Activated CD8-positive, alpha-beta memory T cell treated with anti-CD3 and anti-CD28 coated beads, Interleukin-2, amount 50 U/mL, for 1 hour (primary cell): ENCODE results near the gene LRRTM4.
"Not testable (repeated sequence)": the region's sequence is repeated elsewhere in the genome, so short reads cannot be mapped to it uniquely, and the experiment has no call there.

ENCODE experiments used
- DNase-seq: peaks from one replicate; pipeline ENCODE4 v3.0.0-alpha.2; 2020; ENCODE audit errors: extremely low read depth

Gene LRRTM4

GRCh38 chr2:76866464-76866863 is 655.7 kb downstream of the LRRTM4 start:
- no peak for DNase-seq

- DNase-seq: no peak
These were observed 659.3 kb downstream of the LRRTM4 start for GRCh38 chr2:76862901-76863300.

DNA sequence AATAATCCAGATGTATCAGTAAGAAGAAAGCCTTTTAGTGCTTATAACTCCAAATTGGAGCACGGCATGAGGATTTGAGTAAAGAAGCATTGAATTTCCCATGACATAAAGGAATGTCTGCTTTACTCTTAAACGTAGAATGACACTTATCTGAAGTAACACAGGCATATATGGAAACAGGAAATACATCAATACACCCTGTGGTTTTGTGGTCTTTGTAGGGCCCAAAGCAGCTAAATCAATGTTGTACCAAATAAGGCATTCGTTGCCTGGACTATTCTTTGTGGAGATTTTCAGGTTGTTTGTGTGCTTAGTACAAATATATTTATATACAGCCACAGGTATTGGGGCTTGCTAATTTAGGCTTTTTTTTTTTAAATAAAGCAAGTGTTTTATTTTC is 660.5 kb downstream of the LRRTM4 start:
- no peak for DNase-seq

DNA sequence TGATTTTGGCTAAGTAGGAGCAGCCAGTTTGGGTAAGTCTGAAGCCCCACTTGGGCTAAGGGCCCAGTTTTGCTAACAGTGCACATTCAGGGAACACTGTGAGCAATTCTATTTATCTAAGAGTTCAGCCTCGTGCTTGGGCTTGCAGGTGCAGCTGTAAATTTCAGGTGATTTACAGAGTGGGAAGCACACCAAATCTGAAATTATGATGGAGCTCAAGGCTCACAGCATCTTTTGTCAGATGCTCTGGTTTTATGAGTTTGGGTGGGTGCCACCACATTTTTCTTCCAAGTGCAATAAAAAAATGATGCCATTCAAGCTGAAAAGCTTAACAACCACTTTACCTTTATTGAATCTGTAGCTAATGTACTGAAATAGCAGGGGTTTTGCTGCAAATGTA is 671.2 kb downstream of the LRRTM4 start:
- DNase-seq: no peak

DNA sequence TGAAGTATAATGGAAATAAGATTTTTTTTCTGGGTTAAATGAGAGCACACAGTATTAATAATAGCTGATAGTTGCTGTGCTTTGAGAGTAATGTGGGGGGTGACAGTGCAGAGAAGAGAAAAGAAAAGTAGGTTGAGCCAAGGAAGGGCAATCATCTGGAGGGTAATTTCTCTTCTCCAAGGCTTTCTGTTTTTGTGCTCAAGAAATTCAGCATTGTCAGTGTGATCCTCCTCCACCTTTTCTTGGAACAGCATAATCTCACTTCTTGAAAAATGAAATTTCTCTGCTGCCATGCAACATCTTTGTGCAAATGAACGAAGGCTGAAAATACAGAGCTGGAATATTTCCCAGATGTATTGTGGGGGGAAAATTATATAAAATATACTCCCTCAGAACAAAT is 673.1 kb downstream of the LRRTM4 start:
- no peak for DNase-seq

GRCh38 chr2:76839826-76840225 is 682.4 kb downstream of the LRRTM4 start:
- DNase-seq: no peak

- DNase-seq: no peak
These were observed 692.6 kb downstream of the LRRTM4 start for GRCh38 chr2:76829374-76830234.

GRCh38 chr2:76826691-76827090 is 695.5 kb downstream of the LRRTM4 start:
- DNase-seq: no peak

GRCh38 chr2:76825140-76825970 is 696.8 kb downstream of the LRRTM4 start:
- DNase-seq: no peak

GRCh38 chr2:76821731-76822130 is 700.4 kb downstream of the LRRTM4 start:
- DNase-seq: no peak

GRCh38 chr2:76813084-76813483 is 709.1 kb downstream of the LRRTM4 start:
- no peak for DNase-seq

GRCh38 chr2:76812156-76812555 is 710.0 kb downstream of the LRRTM4 start:
- no peak for DNase-seq

GRCh38 chr2:76809136-76809535 is 713.0 kb downstream of the LRRTM4 start:
- DNase-seq: no peak

GRCh38 chr2:76808732-76809131 is 713.4 kb downstream of the LRRTM4 start:
- DNase-seq: no peak

DNA sequence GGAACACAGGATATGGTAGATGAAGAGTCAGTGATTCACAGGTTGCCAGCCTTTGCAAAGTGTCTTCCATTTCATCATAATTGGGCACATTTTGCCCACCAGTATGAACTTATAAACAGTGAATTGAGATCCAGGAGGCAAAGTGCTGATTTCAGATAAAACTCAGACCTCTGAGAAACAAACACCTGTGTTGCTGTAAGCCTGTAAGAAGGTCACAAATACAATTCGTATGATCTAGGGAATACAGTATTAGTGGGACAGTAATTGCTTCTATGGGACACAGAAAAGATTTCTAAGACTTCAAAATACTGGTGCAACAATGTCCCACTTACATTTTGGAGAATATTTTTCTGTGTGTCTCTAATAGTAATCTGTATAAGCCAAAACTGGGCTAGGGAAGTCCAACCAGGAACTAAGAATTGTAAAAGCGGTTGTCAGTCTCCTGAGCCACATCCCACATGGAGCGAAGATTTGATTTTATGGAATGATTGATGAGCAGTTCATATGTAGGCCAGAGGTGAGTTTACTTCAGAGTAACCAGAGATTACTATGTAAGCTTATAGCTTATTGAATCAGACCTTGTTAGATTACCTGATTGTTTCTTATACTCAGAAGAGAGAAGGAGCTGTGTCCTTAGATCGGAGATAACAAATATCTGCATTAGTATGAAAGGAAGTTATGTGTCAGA is 728.4 kb downstream of the LRRTM4 start:
- no peak for DNase-seq

- not testable (repeated sequence) for DNase-seq
These were observed 740.9 kb downstream of the LRRTM4 start for GRCh38 chr2:76781313-76781712.

DNA sequence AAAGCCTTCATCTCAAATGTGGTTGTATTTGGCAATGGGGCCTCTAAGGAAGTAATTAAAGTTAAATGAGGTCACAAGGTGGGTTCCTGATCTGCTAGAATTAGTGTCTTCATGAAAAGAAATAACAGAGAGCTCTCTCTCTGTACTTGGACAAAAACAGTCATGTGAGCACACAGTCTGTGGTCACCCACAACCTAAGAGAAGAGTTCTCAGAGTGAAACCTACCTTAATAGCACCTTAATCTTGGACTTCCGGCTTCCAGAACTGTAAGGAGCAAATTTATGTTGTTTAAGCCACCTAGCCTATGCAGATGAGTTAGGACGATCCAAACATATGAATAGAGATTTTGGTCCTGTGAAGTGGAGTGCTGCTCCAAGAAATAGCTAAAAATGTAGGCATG is 758.9 kb downstream of the LRRTM4 start:
- DNase-seq: no peak

DNA sequence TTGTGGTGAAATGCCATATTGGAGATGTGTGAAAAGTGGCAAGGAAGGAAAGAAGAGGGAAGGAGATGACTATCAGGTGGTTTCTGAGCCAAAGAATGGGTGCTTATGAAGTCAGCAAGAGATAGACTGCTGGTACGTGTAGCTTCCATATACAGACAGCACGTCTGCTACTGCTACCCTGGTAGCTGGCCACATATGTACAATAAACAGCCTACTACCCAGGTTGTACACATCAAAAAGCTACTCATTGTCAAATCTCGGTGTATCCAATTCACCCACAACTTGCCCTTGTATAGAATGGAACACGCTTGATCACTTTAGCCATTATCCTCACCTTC is 761.8 kb downstream of the LRRTM4 start:
- DNase-seq: no peak

DNA sequence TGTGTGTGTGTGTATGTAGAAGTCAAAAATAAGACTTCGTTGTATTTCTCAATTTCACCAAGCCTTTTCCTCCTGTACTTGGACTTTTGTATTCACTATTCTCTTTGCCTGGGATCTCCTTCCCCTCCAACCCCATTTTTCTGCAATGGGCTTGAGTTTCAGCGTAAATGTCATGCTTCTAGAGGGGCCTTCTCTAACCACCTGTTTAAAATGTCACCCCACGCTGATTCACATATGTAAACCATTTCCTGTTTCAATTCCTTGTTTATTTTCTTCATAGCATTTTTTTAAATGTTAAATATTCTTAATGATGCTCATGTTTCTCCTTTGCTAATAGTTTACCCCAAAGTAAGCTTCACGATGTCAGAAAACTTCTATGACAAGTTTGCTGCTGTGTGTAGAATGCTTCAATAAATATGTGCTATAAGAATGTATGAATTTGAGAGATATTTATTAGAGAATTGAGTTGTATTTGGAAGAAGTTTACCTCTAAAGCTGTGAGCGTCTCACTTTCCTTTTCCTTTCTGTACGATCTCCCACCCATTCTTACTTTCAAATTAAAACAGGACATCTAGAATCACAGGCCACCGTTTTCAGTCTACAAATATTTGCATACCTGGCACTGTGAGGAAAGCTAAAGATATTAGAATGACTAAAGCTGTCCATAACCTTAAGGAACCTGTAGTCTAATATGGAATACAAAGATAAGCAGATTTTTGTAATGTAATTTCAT is 762.4 kb downstream of the LRRTM4 start:
- DNase-seq: no peak

- no peak for DNase-seq
These were observed 769.7 kb downstream of the LRRTM4 start for GRCh38 chr2:76752506-76752905.

- DNase-seq: no peak
These were observed 772.3 kb downstream of the LRRTM4 start for GRCh38 chr2:76749858-76750257.
